ENCODE measurements around the gene UBE2D3.
"Not testable (repeated sequence)": the region's sequence is repeated elsewhere in the genome, so short reads cannot be mapped to it uniquely, and the experiment has no call there.

Gene UBE2D3

DNA sequence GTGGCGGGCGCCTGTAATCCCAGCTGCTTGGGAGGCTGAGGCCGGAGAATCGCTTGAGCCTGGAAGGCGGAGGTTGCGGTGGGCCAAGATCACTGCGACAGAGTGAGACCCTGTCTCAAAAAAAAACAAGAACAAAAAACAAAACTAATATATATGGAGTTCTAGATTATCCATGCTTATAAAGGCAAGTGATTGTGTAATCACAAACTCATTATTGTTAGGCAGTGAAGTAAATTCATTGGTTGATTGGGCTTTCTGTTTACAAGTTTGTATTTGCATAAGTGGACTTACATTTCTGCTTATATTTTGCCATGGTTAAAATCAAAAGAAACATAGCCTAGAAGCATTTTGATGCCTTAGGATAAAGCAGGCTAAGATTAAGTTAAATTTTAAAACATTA lies 2.5 kb upstream of the UBE2D3 start:
- no peak for DNase-seq (ENCODE audit: low read depth)

DNA sequence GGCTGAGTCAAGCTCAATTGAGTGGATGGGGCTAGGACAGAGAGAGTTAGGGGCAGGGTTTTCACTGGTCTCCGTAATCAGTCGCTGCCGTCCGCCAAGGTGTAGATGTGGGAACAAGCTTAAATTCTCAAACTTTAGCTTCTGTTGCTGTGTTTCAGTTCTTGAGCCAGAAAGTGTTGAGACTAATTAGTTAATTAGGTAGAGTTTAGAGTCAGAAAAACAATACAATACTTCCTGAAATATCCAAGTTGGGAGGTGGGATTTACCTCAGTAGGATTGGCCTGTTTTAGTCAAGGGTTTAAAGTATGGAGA lies 1.1 kb upstream of the UBE2D3 start:
- DNase-seq (ENCODE audit: low read depth) = no peak

DNA sequence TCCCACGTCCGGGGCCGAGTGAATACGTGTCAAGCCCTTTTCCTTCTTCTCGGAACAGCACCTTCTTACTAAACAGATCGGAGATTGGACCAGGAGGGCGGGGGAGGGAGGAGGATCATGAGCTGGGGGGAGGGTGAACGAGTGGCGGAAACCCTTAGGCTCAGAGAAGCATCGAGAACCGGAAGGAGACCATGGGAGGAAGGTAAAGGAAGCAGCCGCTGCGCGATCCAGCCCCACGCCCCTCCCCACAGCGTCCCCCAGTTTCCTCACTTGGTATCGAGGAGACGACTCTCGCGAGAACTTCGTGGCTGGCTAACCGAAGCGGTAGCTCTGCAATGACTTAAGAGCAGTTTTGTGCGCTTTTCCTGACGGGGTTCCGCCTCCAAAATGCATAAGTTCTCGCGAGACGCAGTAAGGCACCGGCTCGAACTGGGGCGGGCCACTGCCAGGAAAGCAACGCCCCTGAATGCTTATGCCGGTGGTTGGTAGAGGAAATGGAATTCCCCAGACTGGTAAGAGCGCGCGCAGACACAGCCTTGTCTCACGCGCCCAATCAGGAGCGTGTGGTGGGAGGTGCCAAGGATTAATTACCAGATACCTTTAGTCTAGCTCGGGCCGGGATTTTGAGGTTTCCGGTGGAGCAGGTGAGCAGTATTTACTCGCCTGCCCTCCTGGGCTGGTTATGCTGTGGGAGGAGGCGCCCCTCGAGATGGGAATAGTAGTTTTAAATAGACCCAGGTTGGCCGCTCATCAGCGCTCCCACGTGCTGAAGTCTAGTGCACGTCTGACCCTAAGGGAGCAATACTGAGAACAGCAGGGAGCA lies 534 bp upstream of the UBE2D3 start:
- DNase-seq (ENCODE audit: low read depth) = peak; percentile 97

DNA sequence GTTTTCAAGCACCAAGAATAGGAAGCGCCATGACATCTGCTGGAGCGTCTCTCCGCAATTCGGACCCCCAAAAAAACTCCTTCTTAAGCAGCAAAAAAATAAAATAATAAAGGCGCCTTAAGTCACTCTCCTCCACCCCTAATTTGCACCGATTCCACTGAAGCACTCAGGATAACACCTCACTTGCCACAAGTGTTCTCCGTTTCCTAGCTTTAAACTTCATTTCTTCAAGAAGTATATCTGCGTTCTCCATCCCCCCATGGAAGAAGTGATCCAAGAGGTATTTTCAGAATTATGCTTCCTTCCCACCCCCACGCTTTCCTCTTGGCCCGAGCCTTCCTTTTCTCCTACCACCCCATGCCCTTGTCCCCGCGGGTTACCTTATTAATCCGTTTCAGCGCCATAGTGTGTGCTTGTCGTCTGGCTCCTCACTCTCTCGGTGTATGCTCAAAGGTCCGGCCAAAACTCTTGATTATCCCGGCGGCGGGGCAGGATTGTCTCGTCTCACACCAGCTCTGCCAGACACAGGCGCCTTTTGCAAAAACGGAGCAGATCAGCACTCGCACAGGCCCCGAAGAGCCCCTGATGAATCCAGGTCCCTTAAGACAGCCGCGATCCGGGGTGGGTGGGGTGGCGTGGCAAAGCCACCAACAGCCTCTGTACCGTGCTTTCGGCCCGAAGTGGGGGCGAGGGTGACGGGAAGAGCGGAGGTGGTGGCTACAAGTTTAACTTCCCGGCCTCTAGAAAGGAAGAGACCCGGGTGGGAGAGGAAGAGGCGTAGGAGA lies 1.1 kb downstream of the UBE2D3 start:
- DNase-seq (ENCODE audit: low read depth) = no peak

DNA sequence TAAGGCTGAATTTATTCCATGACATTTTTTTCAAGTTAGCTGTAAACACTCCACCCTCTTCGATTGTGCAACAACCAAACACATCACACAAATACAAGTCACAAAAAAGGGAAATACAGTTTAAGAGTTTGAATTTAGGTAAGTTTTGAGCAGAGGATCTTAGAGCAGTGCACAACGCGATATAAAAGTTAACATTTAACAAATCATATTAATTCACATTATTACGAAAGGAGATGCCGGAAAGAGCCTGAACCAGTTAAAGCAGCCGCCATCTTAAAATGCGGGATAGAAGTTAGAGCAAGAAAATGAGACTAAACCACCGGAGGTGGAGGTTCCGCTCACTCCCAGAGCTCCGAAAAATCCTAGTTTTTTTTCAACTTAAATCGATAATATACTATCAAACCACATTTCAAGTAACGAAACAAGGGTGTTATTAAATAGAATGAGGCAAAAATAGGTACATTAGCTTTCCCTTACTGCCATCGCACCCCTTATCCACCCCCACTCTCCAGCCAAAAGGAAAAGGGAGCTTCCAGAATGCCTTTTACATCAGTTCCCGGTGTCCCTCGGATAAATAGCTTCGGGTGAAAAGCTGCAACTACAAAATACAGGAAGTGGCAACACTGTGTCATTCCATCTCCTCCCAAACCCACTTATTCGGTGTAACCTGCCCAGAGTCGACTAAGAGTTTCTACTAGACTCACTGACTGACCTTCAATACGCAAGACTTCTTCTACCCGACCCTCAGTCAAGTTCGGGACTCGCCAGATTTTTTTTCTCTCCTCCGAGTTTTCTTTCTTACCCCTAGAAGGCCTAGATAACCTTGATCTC lies 1.9 kb downstream of the UBE2D3 start:
- DNase-seq (ENCODE audit: low read depth) = no peak

DNA sequence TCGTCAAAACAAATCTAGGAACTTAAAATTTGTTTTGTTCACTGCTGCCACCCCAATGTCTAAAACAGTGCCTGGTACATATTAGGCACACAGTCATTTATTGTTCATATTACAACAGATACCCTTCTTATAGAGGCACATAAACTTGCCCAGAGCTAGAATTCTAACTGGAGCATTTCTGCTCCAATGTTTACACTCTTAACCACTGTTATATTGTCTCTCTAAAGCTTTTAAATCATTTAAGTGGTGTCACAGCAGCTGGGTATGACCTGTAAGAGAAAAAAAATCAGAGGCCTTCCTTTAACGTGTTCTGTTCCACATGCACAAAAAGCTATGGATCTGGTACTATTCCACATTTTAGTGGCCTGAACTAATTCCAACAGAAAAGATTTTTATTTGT lies 3.0 kb downstream of the UBE2D3 start:
- DNase-seq (ENCODE audit: low read depth) = no peak

DNA sequence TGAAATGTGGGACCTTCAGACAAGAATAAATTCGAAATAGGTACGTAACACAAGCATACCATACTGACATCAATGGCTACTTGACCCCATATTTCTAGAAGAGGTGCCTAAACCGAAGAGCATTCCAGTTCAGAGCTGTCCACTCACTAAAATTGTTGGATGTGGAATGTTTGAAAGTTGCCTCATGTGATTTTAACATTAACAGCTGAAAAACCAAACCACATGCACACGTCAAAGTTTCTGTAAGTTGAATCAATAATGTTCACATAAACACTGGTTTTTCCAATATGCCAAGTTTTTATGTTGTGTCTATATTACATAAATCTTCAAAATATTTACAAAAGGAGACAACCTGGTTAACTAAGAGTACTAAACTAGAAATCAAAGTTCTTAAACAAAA lies 3.5 kb downstream of the UBE2D3 start:
- no peak for DNase-seq (ENCODE audit: low read depth)

DNA sequence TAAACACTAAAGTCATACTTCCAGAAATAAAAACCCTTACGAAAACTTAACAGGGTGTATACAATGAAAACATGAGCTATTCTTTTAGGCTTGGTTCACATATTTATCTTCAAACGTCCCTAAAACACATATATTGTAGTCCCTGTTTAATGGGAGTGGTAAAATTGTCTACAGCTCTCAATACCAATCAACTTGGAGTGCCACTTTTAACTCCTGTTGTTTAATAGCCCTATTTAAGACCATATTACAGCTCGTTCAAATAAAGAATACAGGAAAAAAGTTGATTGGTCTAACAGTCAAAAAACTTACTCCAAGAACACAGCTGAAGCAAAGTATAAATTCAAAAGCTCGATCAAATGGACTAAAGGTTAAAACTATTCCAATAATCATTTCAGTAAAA lies 3.9 kb downstream of the UBE2D3 start:
- DNase-seq (ENCODE audit: low read depth) = no peak

DNA sequence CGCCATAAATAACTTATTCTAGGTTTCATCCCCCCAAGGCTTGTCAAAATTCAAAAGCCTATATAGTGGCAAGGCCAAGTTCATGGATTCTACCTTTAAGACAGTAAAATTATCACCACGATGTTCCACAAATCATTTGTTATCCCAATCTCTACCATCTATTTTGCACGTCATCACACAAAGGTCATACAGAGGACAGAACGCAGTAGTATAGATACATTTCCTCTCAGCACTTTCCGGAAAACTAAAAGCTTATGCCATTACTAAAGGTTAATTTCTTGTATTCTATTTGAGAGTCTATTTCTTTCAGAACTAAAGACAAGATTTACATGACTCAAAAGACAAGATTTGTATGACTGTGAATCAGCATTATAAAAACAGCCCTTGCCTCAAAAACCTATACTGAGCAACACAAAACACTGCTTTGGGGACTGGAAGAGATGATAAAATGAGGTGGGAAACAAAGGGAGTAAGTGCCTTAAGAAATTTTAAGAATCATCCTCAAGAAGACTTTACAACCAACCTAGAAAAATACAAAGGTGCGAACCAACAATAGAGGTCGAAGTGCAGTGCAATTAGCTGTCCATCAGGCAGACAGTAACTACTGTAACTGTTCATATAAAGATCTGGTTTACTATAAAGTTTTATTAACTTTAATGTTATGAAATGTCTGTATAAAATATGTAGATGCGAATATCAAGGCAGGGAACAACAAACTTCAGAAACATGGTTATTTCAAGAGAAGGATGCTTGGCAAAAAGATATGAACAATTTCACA lies 7.6 kb downstream of the UBE2D3 start:
- DNase-seq (ENCODE audit: low read depth) = no peak

DNA sequence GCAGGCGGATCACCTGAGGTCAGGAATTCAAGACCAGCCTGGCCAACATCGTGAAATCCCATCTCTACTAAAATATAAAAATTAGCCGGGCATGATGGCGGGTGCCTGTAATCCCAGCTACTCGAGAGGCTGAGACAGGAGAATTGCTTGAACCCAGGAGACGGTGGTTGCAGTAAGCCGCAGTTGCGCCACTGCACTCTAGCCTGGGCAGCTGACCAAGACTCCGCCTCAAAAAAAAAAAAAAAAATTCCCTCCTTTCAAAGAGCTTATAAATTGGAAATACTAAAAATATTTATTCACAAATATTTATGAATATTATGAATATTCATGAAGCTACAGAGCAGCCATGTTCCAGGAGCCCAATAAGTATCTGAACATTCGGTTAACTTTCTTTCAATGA lies 8.3 kb downstream of the UBE2D3 start:
- DNase-seq (ENCODE audit: low read depth) = not testable (repeated sequence)

DNA sequence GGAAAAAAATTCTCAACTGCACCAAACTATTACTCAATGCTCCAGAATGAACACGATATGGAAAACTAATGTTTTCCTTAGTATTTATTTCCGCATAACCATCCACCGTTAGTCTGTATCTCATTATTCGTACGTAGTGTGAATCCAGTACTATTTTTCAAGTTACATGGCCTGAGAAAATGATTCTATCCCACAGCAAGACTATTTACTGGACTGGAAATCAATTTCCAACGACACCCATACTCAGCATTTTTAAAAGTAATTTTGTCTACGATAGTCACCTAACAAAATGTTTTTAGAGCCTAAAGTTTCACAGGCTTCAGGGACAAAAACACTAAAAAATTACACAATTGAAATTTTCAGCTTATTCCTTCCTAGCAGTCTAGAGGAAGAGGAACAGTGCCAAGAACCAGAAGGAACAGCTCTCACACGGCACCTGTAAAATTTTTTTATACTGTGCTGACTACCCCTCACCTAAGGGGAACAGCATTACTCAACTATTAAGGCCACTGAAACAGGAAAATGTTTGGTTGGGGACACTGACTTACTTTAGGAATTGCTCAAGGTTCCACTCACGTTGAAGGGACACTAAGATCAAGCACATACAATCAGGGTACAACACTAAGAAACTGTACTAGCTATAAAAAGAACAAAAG lies 9.6 kb downstream of the UBE2D3 start:
- no peak for DNase-seq (ENCODE audit: low read depth)

DNA sequence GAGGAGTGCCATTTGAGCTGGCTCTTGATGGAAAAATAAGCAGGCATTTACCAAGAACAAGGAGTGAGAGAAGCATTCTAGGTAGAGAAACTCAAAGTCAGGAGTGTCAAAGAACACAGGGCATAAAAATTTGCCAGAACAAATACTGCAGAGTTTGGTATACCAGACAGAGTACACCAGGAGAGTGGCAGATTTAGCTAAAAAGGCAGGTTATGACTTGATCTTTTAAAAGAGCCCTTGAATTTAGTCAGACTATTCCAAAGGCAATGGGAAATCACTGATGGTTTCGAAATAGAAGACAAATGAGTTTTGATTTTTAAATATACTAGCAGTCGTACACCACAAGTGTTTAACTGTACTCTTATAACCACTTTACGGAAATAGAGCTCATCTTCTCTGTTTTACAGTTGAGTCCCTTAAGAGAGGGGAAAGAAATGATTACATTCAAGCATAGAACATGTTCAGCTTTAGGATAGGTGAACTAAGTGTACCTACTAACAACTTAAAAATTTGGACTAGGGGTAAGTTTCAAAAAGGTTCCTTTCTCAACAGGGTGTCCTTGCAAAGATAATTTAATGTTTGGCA lies 10.2 kb downstream of the UBE2D3 start:
- DNase-seq (ENCODE audit: low read depth) = no peak

DNA sequence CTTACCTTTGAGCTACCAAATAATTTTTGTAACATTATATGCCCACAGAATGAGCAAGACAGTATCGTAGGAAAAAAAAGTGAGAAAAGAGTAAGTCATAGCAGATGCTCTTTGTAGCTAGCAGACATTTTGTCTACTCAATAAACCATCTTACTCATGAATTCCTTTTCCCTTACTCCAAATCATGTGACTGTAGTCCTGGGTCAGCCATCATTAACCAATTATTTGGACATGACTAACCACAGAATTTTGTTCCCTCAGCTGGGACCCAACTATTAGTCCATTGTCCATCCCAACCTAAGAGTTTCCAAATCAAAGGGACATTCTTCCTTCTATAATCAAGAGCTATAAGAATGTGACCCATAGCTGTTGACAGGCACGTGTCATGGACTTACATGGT lies 11.4 kb downstream of the UBE2D3 start:
- DNase-seq (ENCODE audit: low read depth) = no peak

DNA sequence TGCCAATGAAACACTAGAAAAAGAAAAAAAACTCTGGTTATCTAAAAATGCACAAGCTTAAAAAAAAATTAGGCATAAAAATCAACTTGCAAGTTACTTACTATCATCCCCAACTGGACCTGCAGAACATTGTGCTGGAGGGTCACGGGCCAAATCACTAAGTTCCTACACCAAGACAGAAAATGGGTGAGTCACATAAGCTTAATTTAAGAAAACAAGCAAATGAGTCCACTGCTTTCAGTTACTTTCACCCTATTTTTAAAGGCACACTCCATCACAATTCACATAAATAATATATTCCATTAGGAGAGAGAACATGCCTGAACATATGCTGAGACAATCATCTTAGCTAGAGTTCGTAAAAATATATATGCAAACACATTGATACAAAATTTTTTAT lies 17.7 kb downstream of the UBE2D3 start:
- no peak for DNase-seq (ENCODE audit: low read depth)

DNA sequence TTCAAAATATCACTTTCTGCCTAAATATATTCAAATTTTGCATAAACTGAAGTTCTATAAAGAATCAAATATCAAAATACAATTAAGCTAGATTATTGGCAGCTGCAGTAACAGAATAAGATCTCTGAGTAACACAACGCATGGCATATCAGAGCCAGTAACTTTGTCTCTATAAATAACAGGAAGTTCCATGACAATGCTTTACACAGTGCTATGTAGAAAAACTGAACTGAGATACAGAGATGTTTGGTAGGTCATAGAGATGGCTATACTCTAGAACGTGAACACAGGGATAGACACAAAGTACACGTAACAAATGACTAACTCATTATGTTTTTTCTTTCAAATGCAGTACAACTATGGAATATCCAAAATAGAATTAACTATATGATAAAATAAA lies 18.2 kb downstream of the UBE2D3 start:
- no peak for DNase-seq (ENCODE audit: low read depth)

DNA sequence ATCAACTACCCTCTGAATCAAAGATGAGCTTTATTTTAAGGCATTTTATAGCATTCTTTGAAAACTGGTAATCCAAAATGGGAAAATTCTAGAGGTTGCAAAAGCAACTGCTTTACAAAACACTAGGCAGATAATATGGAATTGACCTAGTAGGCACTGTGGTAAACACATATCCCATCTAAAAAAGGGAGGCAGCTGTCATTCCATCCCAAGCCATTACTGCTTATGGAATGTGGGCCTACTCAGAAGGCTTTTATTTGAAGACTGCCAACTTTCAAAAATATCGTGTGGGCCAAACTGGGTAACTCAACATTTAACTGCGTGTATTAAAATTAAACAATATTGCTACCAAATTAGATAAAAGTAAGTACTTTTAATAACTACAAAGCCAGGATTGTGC lies 19.3 kb downstream of the UBE2D3 start:
- DNase-seq (ENCODE audit: low read depth) = no peak

DNA sequence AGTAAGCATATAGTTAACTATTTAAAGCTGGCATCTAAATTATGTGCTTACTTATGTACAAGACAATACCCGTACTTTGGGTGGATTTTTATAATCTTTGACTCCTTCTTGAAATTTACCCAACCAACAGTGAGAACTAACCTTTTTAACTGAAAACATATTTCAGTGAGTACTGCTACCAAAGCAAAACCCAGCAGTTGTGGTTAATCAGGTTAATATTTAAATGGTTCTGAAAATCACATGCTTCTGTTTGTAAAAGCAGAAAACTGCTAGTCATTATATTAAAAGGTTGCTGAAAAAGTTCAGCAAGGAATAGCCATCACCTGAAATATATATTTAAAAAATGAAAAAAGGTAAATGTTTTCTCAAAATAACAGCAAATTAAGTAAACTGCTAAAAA lies 20.0 kb downstream of the UBE2D3 start:
- no peak for DNase-seq (ENCODE audit: low read depth)

DNA sequence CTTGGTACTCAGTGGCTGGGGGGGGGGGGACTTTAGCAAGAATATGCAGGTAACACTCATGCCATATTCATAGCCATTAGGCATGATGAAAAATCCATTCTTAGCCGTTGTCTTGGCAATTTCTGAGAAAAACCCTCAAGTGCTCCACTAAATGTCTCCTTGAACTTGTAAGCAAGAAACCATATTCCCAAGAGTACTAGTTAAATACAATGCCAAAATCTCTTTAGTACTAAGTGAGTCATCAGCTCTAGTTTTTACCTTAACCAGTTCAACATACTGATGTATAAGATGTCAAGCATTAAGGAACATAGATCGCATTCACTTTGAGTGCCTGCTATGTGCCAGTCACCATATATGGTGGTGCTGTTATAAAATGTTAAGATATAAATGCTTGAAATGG lies 27.5 kb downstream of the UBE2D3 start:
- no peak for DNase-seq (ENCODE audit: low read depth)

DNA sequence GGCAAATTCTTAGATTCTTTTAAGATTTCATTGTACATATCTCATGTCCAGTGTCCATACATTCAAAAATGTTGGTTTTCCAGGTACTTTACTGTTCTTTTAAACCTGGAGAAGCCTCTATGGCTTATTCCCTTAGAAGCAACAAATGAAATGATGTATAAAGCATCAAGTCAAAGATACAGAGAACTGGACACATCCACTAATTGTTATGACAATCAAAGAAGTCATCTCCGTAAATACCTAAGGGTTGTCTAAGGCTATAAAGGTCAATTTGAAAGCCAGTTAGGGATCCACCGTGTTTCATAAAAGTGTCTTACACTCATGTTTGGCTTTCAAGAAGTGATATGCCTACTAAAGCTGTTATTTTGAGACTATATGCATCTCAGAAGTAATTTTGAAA lies 32.4 kb downstream of the UBE2D3 start:
- DNase-seq (ENCODE audit: low read depth) = no peak

DNA sequence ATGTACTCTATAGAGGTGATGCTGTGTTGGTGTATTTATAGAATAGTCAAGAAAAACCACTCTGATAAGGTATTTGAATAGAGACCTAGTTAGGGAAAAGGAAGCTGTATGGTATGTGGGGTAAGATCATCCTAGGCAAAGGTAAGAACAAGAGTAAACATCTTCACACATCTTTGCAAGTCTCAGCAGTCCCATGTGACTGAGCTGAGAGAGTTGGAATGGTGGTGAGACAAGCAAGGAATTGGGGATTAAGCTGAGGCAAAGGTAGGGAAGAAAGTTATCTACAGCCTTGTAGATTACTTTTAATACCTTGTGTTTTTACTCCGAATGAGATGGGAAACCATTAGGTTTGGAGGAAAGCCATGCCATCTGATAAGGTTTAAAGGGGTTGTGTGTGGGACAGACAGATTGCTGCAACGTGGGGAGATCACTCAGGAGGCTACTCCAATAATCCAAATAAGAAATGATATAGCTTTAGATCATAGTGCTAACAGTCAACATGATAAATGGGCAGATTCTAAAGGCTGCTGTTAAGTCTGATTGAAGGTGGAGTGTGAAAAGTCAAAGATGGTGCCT lies 34.9 kb downstream of the UBE2D3 start:
- DNase-seq (ENCODE audit: low read depth) = no peak

DNA sequence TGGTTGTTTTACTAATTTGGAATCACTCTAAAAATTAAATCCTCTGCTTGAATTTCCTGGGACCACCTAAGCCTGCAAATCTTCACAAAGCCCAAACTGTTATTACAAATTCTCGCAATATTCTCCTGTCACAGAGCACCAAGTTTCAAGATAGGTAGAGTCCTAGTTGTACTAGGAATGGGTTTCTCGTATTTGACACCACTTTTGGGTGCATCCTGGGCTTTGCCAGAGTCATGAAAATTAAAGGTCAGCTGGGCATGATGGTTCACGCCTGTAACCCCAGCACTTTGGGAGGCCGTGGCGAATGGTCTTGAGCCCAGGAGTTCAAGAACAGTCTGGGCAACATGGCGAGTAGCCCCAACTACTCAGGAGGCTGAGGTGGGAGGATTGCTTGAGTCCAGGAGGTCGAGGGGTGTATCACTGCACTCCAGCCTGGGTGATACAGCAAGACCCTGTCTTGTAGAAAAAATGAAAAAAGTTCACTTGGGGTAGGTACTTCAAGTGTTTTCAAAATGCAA lies 36.0 kb downstream of the UBE2D3 start:
- no peak for DNase-seq (ENCODE audit: low read depth)
